Neural cell (in vitro differentiated cells): ENCODE measurements around the gene RGL4. TPM values are rescaled to one million over a fixed set of nuclear protein-coding genes. Genes with fewer than 3 reads are reported as not detected.
"Not testable (repeated sequence)": the region's sequence is repeated elsewhere in the genome, so short reads cannot be mapped to it uniquely, and the experiment has no call there.

ENCODE experiments used
- H2AFZ ChIP-seq: fragments of 200-600, 300-800 bp; sonication (generic), shearing (Covaris generic); 2 replicates; pipeline ENCODE4 v1.6.0; 2014; ENCODE audit warnings: low read depth, mild to moderate bottlenecking, antibody characterized with exemption, low read length, moderate library complexity
- H3F3A ChIP-seq: fragments of 200-600 bp; shearing (Covaris generic); 2 replicates; pipeline ENCODE4 v1.6.1; 2016; ENCODE audit warnings: mild to moderate bottlenecking, moderate library complexity, mixed read lengths, antibody characterized with exemption, low read length; ENCODE audit not compliant: insufficient read depth, poor library complexity, severe bottlenecking
- H3K27ac ChIP-seq: fragments of 200-600, 300-800 bp; sonication (generic), shearing (Covaris generic); 2 replicates; pipeline ENCODE4 v1.5.1; 2014; ENCODE audit warnings: mild to moderate bottlenecking, low read length, moderate library complexity
- H3K27me3 ChIP-seq: fragments of 300-800, 200-600 bp; sonication (generic), shearing (Covaris generic); 2 replicates; pipeline ENCODE4 v1.6.0; 2014; ENCODE audit warnings: mild to moderate bottlenecking, low read depth, low read length, moderate library complexity; ENCODE audit not compliant: insufficient read depth
- H3K36me3 ChIP-seq: fragments of 300-800, 200-600 bp; sonication (generic), shearing (Covaris generic); 2 replicates; pipeline ENCODE4 v1.5.1; 2014; ENCODE audit warnings: mild to moderate bottlenecking, antibody characterized with exemption, low read length, moderate library complexity; ENCODE audit not compliant: insufficient read depth
- H3K4me2 ChIP-seq: fragments of 300-800, 200-600 bp; sonication (generic), shearing (Covaris generic); 2 replicates; pipeline ENCODE4 v1.6.0; 2014; ENCODE audit warnings: mild to moderate bottlenecking, low read length
- H3K4me3 ChIP-seq: fragments of 300-800, 200-600 bp; sonication (generic), shearing (Covaris generic); 2 replicates; pipeline ENCODE4 v1.5.1; 2014; ENCODE audit warnings: mild to moderate bottlenecking, low read length, moderate library complexity
- H3K79me2 ChIP-seq: fragments of 200-600 bp; shearing (Covaris generic); replicated peaks from 2 replicates; pipeline ENCODE4 v1.6.0; 2014; ENCODE audit warnings: mild to moderate bottlenecking, low read length, moderate library complexity; ENCODE audit not compliant: insufficient read depth
- H3K9ac ChIP-seq: fragments of 300-800, 200-600 bp; sonication (generic), shearing (Covaris generic); 2 replicates; pipeline ENCODE4 v1.6.1; 2016; ENCODE audit warnings: mild to moderate bottlenecking, low read length, mixed read lengths
- H3K9me2 ChIP-seq: fragments of 200-600 bp; shearing (Covaris generic); 2 replicates; pipeline ENCODE4 v1.6.1; 2016; ENCODE audit warnings: mild to moderate bottlenecking, low read length, mixed read lengths; ENCODE audit not compliant: insufficient read depth
- H3K9me3 ChIP-seq: fragments of 200-600, 300-800 bp; sonication (generic), shearing (Covaris generic); 2 replicates; pipeline ENCODE4 v1.6.1; 2016; ENCODE audit warnings: mild to moderate bottlenecking, mixed run types, low read length, moderate library complexity, mixed read lengths
- H4K20me1 ChIP-seq: fragments of 200-600 bp; shearing (Covaris generic); 2 replicates; pipeline ENCODE4 v1.6.1; 2016; ENCODE audit warnings: mild to moderate bottlenecking, mixed run types; ENCODE audit not compliant: insufficient read depth
- EZH2 ChIP-seq: fragments of 200-600, 300-800 bp; shearing (Covaris generic), sonication (generic); IDR thresholded peaks from 2 replicates; pipeline ENCODE4 v1.6.1; 2014; ENCODE audit warnings: antibody characterized with exemption, low read length, borderline replicate concordance, mild to moderate bottlenecking; ENCODE audit not compliant: insufficient read depth, poor library complexity, severe bottlenecking
- MXI1 ChIP-seq: fragments of 450-650 bp; conservative IDR thresholded peaks from 2 replicates; pipeline ENCODE4 v1.6.1; 2014; ENCODE audit warnings: antibody characterized with exemption, mild to moderate bottlenecking; ENCODE audit not compliant: poor library complexity, severe bottlenecking
- POLR2AphosphoS5 ChIP-seq: IDR thresholded peaks from 2 replicates; pipeline ENCODE4 v1.6.1; 2012
- SMC3 ChIP-seq: fragments of 450-650 bp; conservative IDR thresholded peaks from 2 replicates; pipeline ENCODE4 v1.6.1; 2014; ENCODE audit warnings: antibody characterized with exemption, mild to moderate bottlenecking, moderate library complexity; ENCODE audit not compliant: poor library complexity
- TAF1 ChIP-seq: IDR thresholded peaks from 2 replicates; pipeline ENCODE4 v1.6.1; 2012; ENCODE audit warnings: low read depth
- polyA plus RNA-seq: library from polyadenylated mRNA; depleted of rRNA; stranded (reverse); fragments of >200 nt; gene quantifications from 2 replicates; pipeline ENCODE4 v1.2.3, GENCODE V29; 2014
- TF ChIP-seq, protein P1 (sequence below): IDR thresholded peaks from 2 replicates; pipeline ENCODE4 v1.6.1; 2012; ENCODE audit warnings: borderline replicate concordance

Gene RGL4
- polyA plus RNA-seq, 1 donor from 2014 or later, result not detected

DNA sequence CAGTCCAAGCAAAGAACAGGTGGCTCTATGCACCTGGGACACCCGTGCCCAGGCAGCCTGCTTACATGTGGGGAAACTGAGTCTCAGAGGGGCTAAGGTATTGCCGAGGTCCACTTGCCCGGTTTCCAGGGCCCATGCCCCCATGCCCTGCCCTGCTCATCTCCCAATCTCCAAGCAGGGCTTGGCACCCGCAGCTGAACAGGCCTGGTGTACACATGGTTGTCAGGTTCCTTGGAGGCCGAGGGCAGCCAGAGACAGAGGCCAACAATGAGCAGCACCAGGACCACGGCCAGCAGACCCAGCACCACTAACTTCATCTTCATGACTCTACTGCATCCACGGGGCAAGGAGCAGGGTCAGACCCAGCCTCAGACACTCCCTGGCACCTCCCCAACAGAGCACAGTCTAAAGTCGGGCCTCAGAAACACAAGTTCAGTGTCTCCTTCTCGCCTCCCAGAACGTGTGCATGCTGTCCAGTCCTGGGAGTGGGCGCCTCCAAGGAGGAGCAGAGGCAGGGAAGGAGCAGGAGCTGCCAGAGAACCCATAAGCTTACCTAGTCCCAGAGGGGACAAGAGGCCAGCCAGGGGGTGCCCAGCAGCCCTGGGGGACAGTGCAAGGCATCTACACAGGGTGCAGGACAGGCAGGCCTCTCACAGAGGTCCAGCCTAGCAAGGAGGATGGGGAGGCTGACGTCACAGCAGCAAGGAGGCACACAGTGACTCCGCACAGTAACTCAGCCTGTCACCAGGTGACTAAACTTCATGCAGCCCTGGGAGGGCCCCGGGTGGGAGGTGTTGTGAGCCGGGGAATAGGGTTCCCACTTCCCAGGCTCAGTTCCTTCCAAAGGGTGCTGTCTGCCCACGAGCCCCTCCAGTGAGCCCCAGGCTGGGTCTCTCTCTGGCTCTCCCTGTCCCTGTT lies 20.2 kb upstream of the RGL4 start:
- no peak overlapping the region for H2AFZ ChIP-seq
- H3K36me3 ChIP-seq, result no peaks in the 10 kb centered on the region
- H3K79me2 ChIP-seq, result no peaks in the 10 kb centered on the region
- H3K4me3 ChIP-seq, result no peak overlapping the region
- TF ChIP-seq EZH2, result no peak
- H3K27me3 ChIP-seq, result no peaks in the 10 kb centered on the region
- no peak overlapping the region for H3K27ac ChIP-seq
- no peak overlapping the region for H3K4me2 ChIP-seq
- no peaks in the 10 kb centered on the region for H3F3A ChIP-seq
- no peaks in the 10 kb centered on the region for H3K9me3 ChIP-seq
- no peaks in the 10 kb centered on the region for H3K9me2 ChIP-seq
- H3K9ac ChIP-seq, result no peak overlapping the region
- no peaks in the 10 kb centered on the region for H4K20me1 ChIP-seq

DNA sequence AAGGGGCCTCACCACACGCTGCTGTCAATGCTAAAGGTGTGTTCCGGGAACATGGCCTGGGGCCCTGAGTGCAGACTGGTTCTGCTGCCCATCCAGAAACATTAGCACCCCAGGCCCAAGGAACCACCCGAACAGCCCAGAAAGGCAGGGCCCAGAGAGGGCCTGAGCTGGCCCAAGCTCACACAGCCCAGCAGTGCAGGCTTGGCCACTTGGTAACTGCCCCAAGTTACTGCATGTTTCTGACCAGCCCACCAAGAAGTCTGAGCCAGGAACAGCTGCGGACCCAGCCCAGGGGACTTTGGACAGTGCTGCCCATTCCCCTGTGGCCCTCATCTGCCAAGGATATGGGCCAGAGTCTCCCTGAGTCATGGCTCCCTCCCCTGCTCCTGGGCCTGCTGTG lies 19.4 kb upstream of the RGL4 start:
- not testable (repeated sequence) for H3K9me3 ChIP-seq, H3F3A ChIP-seq, H3K9ac ChIP-seq, H3K9me2 ChIP-seq, H3K27ac ChIP-seq, H3K4me2 ChIP-seq, H2AFZ ChIP-seq, H3K4me3 ChIP-seq, H3K27me3 ChIP-seq, H3K36me3 ChIP-seq, H4K20me1 ChIP-seq, H3K79me2 ChIP-seq

DNA sequence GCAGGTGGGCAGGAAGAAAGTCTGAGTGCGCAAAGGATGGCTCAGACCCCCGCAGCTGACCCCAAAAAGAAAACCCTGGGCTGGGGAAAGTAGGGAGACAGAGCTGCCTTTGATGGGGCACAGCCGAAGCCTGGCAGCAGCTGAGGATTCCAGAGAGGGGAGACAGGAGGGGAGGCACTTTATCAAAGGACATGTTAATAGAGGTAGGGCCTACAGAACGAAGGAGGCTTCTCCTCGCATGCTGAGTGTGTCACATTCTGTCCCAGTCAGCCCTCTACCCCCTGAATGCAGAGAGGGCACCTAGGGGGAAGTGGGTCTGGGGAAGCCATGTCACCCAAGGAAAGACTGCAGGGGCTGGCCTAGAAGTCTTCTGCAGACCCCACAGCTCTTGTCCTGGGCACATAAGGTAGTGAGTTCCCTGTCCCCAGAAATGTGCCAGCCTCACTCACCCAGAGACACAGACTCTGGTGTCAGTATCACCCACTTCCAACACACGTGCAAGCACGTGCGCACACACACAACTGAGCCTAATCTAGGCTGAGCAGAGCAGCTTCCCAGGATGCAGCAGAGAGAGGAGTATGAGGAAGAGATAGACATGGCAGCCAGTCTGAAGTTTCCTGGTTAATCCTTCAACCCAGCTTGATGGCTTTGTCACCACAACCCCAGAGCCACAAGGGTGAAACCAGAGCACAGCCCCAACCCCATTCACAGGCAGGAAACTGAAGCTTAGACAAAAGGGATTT lies 18.3 kb upstream of the RGL4 start:
- not testable (repeated sequence) for H2AFZ ChIP-seq, H3K4me2 ChIP-seq, H3K9me2 ChIP-seq, H3K9ac ChIP-seq, H3K9me3 ChIP-seq, H3K27ac ChIP-seq, H4K20me1 ChIP-seq, H3K4me3 ChIP-seq, H3K27me3 ChIP-seq, H3F3A ChIP-seq, H3K36me3 ChIP-seq, H3K79me2 ChIP-seq

DNA sequence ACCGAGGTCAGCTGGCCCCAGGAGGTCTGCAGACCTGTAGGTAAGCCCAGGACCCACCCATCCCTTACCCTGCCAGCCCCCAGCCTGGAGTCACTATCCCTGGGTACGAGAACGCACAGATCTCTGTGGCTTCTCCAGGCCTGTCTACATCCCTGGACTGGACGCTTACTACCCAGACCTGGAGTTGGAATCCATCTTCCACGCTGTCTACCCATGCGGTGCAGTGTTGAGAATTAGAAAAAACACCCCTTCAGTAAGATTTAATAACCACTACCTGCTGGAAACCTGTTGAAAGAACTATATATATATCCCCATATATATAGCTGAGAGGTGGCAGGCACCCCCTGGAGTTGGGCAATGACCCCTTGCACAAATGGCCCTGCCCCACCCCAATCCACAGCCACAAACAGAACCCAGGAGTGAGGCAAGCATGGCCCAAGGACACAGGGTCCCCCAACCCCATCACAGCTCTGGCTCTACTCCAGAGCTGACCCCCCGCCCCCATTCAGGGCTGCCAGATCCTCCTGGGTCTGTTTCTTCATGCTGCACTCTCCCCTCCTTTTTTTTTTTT lies 17.7 kb upstream of the RGL4 start:
- Histone ChIP-seq H3K4me2 (no peak overlapping the region), H3K79me2 (no peaks in the 10 kb centered on the region), H3K36me3 (no peaks in the 10 kb centered on the region), H3K9ac (no peak overlapping the region), H2AFZ (no peak overlapping the region), H3K9me3 (no peaks in the 10 kb centered on the region), H3K27me3 (no peaks in the 10 kb centered on the region), H4K20me1 (no peaks in the 10 kb centered on the region), H3F3A (no peaks in the 10 kb centered on the region), H3K4me3 (no peak overlapping the region), H3K27ac (no peak overlapping the region), H3K9me2 (no peaks in the 10 kb centered on the region)
- TF ChIP-seq POLR2AphosphoS5 (no peak), SMC3 (no peak), TAF1 (no peak), MXI1 (no peak)
- TF ChIP-seq, protein P1, sequence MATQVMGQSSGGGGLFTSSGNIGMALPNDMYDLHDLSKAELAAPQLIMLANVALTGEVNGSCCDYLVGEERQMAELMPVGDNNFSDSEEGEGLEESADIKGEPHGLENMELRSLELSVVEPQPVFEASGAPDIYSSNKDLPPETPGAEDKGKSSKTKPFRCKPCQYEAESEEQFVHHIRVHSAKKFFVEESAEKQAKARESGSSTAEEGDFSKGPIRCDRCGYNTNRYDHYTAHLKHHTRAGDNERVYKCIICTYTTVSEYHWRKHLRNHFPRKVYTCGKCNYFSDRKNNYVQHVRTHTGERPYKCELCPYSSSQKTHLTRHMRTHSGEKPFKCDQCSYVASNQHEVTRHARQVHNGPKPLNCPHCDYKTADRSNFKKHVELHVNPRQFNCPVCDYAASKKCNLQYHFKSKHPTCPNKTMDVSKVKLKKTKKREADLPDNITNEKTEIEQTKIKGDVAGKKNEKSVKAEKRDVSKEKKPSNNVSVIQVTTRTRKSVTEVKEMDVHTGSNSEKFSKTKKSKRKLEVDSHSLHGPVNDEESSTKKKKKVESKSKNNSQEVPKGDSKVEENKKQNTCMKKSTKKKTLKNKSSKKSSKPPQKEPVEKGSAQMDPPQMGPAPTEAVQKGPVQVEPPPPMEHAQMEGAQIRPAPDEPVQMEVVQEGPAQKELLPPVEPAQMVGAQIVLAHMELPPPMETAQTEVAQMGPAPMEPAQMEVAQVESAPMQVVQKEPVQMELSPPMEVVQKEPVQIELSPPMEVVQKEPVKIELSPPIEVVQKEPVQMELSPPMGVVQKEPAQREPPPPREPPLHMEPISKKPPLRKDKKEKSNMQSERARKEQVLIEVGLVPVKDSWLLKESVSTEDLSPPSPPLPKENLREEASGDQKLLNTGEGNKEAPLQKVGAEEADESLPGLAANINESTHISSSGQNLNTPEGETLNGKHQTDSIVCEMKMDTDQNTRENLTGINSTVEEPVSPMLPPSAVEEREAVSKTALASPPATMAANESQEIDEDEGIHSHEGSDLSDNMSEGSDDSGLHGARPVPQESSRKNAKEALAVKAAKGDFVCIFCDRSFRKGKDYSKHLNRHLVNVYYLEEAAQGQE, result no peak
